HEK293 (cell line): ENCODE results near the gene CNGA4.

Source experiments
- CTCF ChIA-PET: fragments of 350-600 bp; formaldehyde crosslinking; extraction: SDS; loops from one replicate; lab custom pipeline; 2021; ENCODE audit warnings: antibody characterized with exemption; lab: Yijun Ruan, JAX
- POLR2A ChIA-PET: fragments of 300-600 bp; formaldehyde crosslinking; extraction: SDS; loops from one replicate; lab custom pipeline; 2020; ENCODE audit warnings: antibody characterized with exemption, inconsistent platforms; lab: Yijun Ruan, JAX
- H3K27ac ChIP-seq: fragments of 200-500 bp; sonication (Bioruptor generic); 2 replicates; pipeline ENCODE4 v1.5.1; 2014; ENCODE audit warnings: low read depth, low read length, control low read depth, inconsistent platforms; ENCODE audit errors: extremely low read depth
- H3K36me3 ChIP-seq, 2 experiments: fragments of 200-500 bp in 1 of 2; sonication (Bioruptor generic) in 1 of 2; 1 replicate in 1 of 2; 2 replicates in 1 of 2; pipeline ENCODE4 v1.5.1; 2014 to 2017; ENCODE audit warnings: inconsistent platforms in 2 of 2, low read length in 2 of 2; ENCODE audit not compliant: control insufficient read depth in 2 of 2, insufficient read depth in 1 of 2
- H3K4me1 ChIP-seq: fragments of 200-500 bp; sonication (Bioruptor generic); 2 replicates; pipeline ENCODE4 v1.5.1; 2014; ENCODE audit warnings: mild to moderate bottlenecking, low read length, inconsistent platforms; ENCODE audit not compliant: control insufficient read depth, insufficient read depth
- H3K4me3 ChIP-seq: 2 replicates; pipeline ENCODE4 v1.5.1; 2011; ENCODE audit warnings: low read depth, mild to moderate bottlenecking, control low read depth, low read length, moderate library complexity
- H3K9me3 ChIP-seq: fragments of 200-500 bp; sonication (Bioruptor generic); 2 replicates; pipeline ENCODE4 v1.5.1; 2014; ENCODE audit warnings: low read depth, low read length, inconsistent platforms; ENCODE audit not compliant: control insufficient read depth, insufficient read depth
- ATF2 ChIP-seq: fragments of 450-650 bp; formaldehyde crosslinking; IDR thresholded peaks from 2 replicates; pipeline ENCODE4 v1.5.1; 2016; ENCODE audit warnings: missing biosample characterization, missing genetic modification characterization, low read depth
- BCL6B ChIP-seq: fragments of 450-650 bp; formaldehyde crosslinking; IDR thresholded peaks from 2 replicates; pipeline ENCODE4 v1.5.1; 2017; ENCODE audit warnings: missing biosample characterization, missing genetic modification characterization
- GLIS2 ChIP-seq: fragments of 450-650 bp; formaldehyde crosslinking; IDR thresholded peaks from 2 replicates; pipeline ENCODE4 v1.5.1; 2016; ENCODE audit warnings: missing biosample characterization, missing genetic modification characterization
- MYNN ChIP-seq: fragments of 450-650 bp; formaldehyde crosslinking; IDR thresholded peaks from 2 replicates; pipeline ENCODE4 v1.5.1; 2016; ENCODE audit warnings: missing biosample characterization, missing genetic modification characterization, borderline replicate concordance
- PRDM4 ChIP-seq: fragments of 450-650 bp; formaldehyde crosslinking; IDR thresholded peaks from 2 replicates; pipeline ENCODE4 v1.5.1; 2017; ENCODE audit warnings: missing biosample characterization, missing genetic modification characterization
- REPIN1 ChIP-seq: fragments of 450-650 bp; formaldehyde crosslinking; IDR thresholded peaks from 2 replicates; pipeline ENCODE4 v1.5.1; 2017; ENCODE audit warnings: missing biosample characterization, missing genetic modification characterization, low read depth
- SP7 ChIP-seq: fragments of 450-650 bp; formaldehyde crosslinking; IDR thresholded peaks from 2 replicates; pipeline ENCODE4 v1.5.1; 2016; ENCODE audit warnings: missing biosample characterization, missing genetic modification characterization
- YY2 ChIP-seq: fragments of 450-650 bp; formaldehyde crosslinking; IDR thresholded peaks from 2 replicates; pipeline ENCODE4 v1.5.1; 2016; ENCODE audit warnings: missing biosample characterization, missing genetic modification characterization
- ZBTB21 ChIP-seq: fragments of 450-650 bp; formaldehyde crosslinking; IDR thresholded peaks from 2 replicates; pipeline ENCODE4 v1.5.1; 2017; ENCODE audit warnings: missing biosample characterization, missing genetic modification characterization
- ZBTB48 ChIP-seq: fragments of 450-650 bp; formaldehyde crosslinking; IDR thresholded peaks from 2 replicates; pipeline ENCODE4 v1.5.1; 2016; ENCODE audit warnings: missing biosample characterization, missing genetic modification characterization
- ZBTB49 ChIP-seq: fragments of 450-650 bp; formaldehyde crosslinking; IDR thresholded peaks from 2 replicates; pipeline ENCODE4 v1.5.1; 2016; ENCODE audit warnings: missing biosample characterization, missing genetic modification characterization, low read depth
- ZBTB8A ChIP-seq: fragments of 450-650 bp; formaldehyde crosslinking; IDR thresholded peaks from 2 replicates; pipeline ENCODE4 v1.5.1; 2016; ENCODE audit warnings: missing biosample characterization, missing genetic modification characterization
- ZFP3 ChIP-seq: fragments of 450-650 bp; formaldehyde crosslinking; IDR thresholded peaks from 2 replicates; pipeline ENCODE4 v1.5.1; 2016; ENCODE audit warnings: low read depth, missing biosample characterization, missing genetic modification characterization
- ZNF114 ChIP-seq: fragments of 450-650 bp; formaldehyde crosslinking; IDR thresholded peaks from 2 replicates; pipeline ENCODE4 v1.5.0; 2017; ENCODE audit warnings: missing biosample characterization, missing genetic modification characterization
- ZNF121 ChIP-seq: fragments of 450-650 bp; formaldehyde crosslinking; IDR thresholded peaks from 2 replicates; pipeline ENCODE4 v1.5.1; 2016; ENCODE audit warnings: missing biosample characterization, missing genetic modification characterization
- ZNF132 ChIP-seq: fragments of 450-650 bp; formaldehyde crosslinking; IDR thresholded peaks from 2 replicates; pipeline ENCODE4 v1.5.1; 2017; ENCODE audit warnings: missing biosample characterization, missing genetic modification characterization, borderline replicate concordance
- ZNF138 ChIP-seq: fragments of 450-650 bp; formaldehyde crosslinking; IDR thresholded peaks from 2 replicates; pipeline ENCODE4 v1.5.1; 2016; ENCODE audit warnings: missing biosample characterization, missing genetic modification characterization, borderline replicate concordance
- ZNF140 ChIP-seq: fragments of 450-650 bp; formaldehyde crosslinking; IDR thresholded peaks from 2 replicates; pipeline ENCODE4 v1.5.1; 2016; ENCODE audit warnings: missing biosample characterization, missing genetic modification characterization
- ZNF169 ChIP-seq: fragments of 450-650 bp; formaldehyde crosslinking; IDR thresholded peaks from 2 replicates; pipeline ENCODE4 v1.5.1; 2016; ENCODE audit warnings: missing biosample characterization, missing genetic modification characterization
- ZNF292 ChIP-seq: fragments of 450-650 bp; formaldehyde crosslinking; IDR thresholded peaks from 2 replicates; pipeline ENCODE4 v1.5.1; 2016; ENCODE audit warnings: low read depth, missing biosample characterization, missing genetic modification characterization, borderline replicate concordance
- ZNF521 ChIP-seq: fragments of 450-650 bp; formaldehyde crosslinking; IDR thresholded peaks from 2 replicates; pipeline ENCODE4 v1.5.1; 2017; ENCODE audit warnings: missing biosample characterization, mild to moderate bottlenecking, missing genetic modification characterization
- ZNF544 ChIP-seq: fragments of 450-650 bp; formaldehyde crosslinking; IDR thresholded peaks from 2 replicates; pipeline ENCODE4 v1.5.0; 2017; ENCODE audit warnings: missing biosample characterization, missing genetic modification characterization
- ZNF549 ChIP-seq: fragments of 450-650 bp; IDR thresholded peaks from 2 replicates; pipeline ENCODE4 v1.5.1; 2018; ENCODE audit warnings: missing biosample characterization, missing genetic modification characterization, mild to moderate bottlenecking, inconsistent platforms, moderate library complexity
- ZNF600 ChIP-seq: fragments of 450-650 bp; formaldehyde crosslinking; IDR thresholded peaks from 2 replicates; pipeline ENCODE4 v1.5.1; 2016; ENCODE audit warnings: missing biosample characterization, missing genetic modification characterization
- ZNF624 ChIP-seq: fragments of 450-650 bp; formaldehyde crosslinking; IDR thresholded peaks from 2 replicates; pipeline ENCODE4 v1.5.1; 2017; ENCODE audit warnings: missing biosample characterization, missing genetic modification characterization
- ZNF677 ChIP-seq: fragments of 450-650 bp; IDR thresholded peaks from 2 replicates; pipeline ENCODE4 v1.5.0; 2018; ENCODE audit warnings: missing biosample characterization, mild to moderate bottlenecking, missing genetic modification characterization, moderate library complexity
- ZNF707 ChIP-seq: fragments of 450-650 bp; formaldehyde crosslinking; IDR thresholded peaks from 2 replicates; pipeline ENCODE4 v1.5.1; 2016; ENCODE audit warnings: missing biosample characterization, missing genetic modification characterization
- ZNF837 ChIP-seq: fragments of 450-650 bp; formaldehyde crosslinking; IDR thresholded peaks from 2 replicates; pipeline ENCODE4 v1.5.1; 2016; ENCODE audit warnings: missing biosample characterization, missing genetic modification characterization
- ZSCAN4 ChIP-seq: fragments of 450-650 bp; formaldehyde crosslinking; IDR thresholded peaks from 2 replicates; pipeline ENCODE4 v1.5.1; 2017; ENCODE audit warnings: missing biosample characterization, missing genetic modification characterization
- ZSCAN5A ChIP-seq: fragments of 450-650 bp; formaldehyde crosslinking; IDR thresholded peaks from 2 replicates; pipeline ENCODE4 v1.5.1; 2016; ENCODE audit warnings: missing biosample characterization, missing genetic modification characterization

Gene CNGA4

GRCh38 chr11:6233984-6234386 lies 4.9 kb upstream of the CNGA4 start:
- POLR2A ChIA-PET = interaction anchor here (0.8 to 3.0 kb wide), 6 partner anchors 10 to 247 kb away, joined by 3 to 16 read pairs (median 4); partner anchors contain the start of genes ARFIP2 and TIMM10B
- Histone ChIP-seq H3K4me1 (no peaks in the 10 kb centered on the region), H3K4me3 (peak overlapping the region; percentile 97), H3K27ac (no peak overlapping the region), H3K9me3 (no peaks in the 10 kb centered on the region), H3K36me3 (no peaks in the 10 kb centered on the region)
- CTCF ChIA-PET = interaction anchor here (0.8 kb wide), 1 partner anchor 8 kb away, joined by 3 read pairs; no protein-coding TSS in a partner anchor
- TF ChIP-seq PRDM4 (no peak), ZNF138 (tag by site-specific recombination) (no peak), SP7 (no peak), BCL6B (tag by site-specific recombination) (no peak), ZNF677 (no peak), ZBTB21 (tag by site-specific recombination) (no peak), ZBTB49 (no peak), ZNF544 (tag by site-specific recombination) (no peak), ZNF169 (tag by site-specific recombination) (no peak), GLIS2 (tag by site-specific recombination) (no peak), ZNF624 (tag by site-specific recombination) (no peak), ZNF292 (tag by site-specific recombination) (no peak), ATF2 (tag by site-specific recombination) (no peak), ZBTB48 (peak; percentile 59; the same call in 1 of the 2 replicates), MYNN (tag by site-specific recombination) (no peak), ZNF114 (no peak), ZNF121 (tag by site-specific recombination) (no peak), ZSCAN4 (tag by site-specific recombination) (no peak), ZSCAN5A (tag by site-specific recombination) (no peak), ZNF549 (no peak), ZNF837 (no peak), REPIN1 (tag by site-specific recombination) (peak; percentile 59; the same call in 1 of the 2 replicates), ZFP3 (no peak), YY2 (tag by site-specific recombination) (no peak), ZBTB8A (tag by site-specific recombination) (0 out of 2 replicates have a peak, but pooled peaks have one; percentile 7), ZNF600 (peak; percentile 69; the same call in 1 of the 2 replicates), ZNF132 (no peak), ZNF521 (tag by site-specific recombination) (no peak), ZNF140 (no peak), ZNF707 (no peak)
